HEK293 (cell line): ENCODE data around the gene FOXRED2.

Experiments
- GLIS2 ChIP-seq: fragments of 450-650 bp; formaldehyde crosslinking; IDR thresholded peaks from 2 replicates; pipeline ENCODE4 v1.5.1; 2016; ENCODE audit warnings: missing biosample characterization, missing genetic modification characterization
- OSR2 ChIP-seq: fragments of 450-650 bp; formaldehyde crosslinking; IDR thresholded peaks from 2 replicates; pipeline ENCODE4 v1.5.1; 2016; ENCODE audit warnings: missing biosample characterization, missing genetic modification characterization
- OVOL3 ChIP-seq: fragments of 450-650 bp; formaldehyde crosslinking; IDR thresholded peaks from 2 replicates; pipeline ENCODE4 v1.5.1; 2016; ENCODE audit warnings: missing biosample characterization, missing genetic modification characterization
- PRDM10 ChIP-seq: fragments of 450-650 bp; formaldehyde crosslinking; IDR thresholded peaks from 2 replicates; pipeline ENCODE4 v1.5.1; 2016; ENCODE audit warnings: missing biosample characterization, missing genetic modification characterization
- RBAK ChIP-seq: fragments of 450-650 bp; formaldehyde crosslinking; IDR thresholded peaks from 2 replicates; pipeline ENCODE4 v1.5.1; 2016; ENCODE audit warnings: missing biosample characterization, missing genetic modification characterization
- SETDB1 ChIP-seq: IDR thresholded peaks from one replicate; pipeline ENCODE4 v1.6.1; 2017; ENCODE audit warnings: mild to moderate bottlenecking, low read length, moderate library complexity, mixed read lengths; ENCODE audit not compliant: insufficient read length
- SP7 ChIP-seq: fragments of 450-650 bp; formaldehyde crosslinking; IDR thresholded peaks from 2 replicates; pipeline ENCODE4 v1.5.1; 2016; ENCODE audit warnings: missing biosample characterization, missing genetic modification characterization
- TRIM28 ChIP-seq: IDR thresholded peaks from 2 replicates; pipeline ENCODE4 v1.6.1; 2011; ENCODE audit warnings: low read length, control low read depth, borderline replicate concordance
- ZBTB10 ChIP-seq: fragments of 450-650 bp; formaldehyde crosslinking; IDR thresholded peaks from 2 replicates; pipeline ENCODE4 v1.5.1; 2016; ENCODE audit warnings: missing biosample characterization, missing genetic modification characterization
- ZBTB17 ChIP-seq: fragments of 450-650 bp; formaldehyde crosslinking; IDR thresholded peaks from 2 replicates; pipeline ENCODE4 v1.5.1; 2016; ENCODE audit warnings: missing biosample characterization, missing genetic modification characterization
- ZBTB44 ChIP-seq: fragments of 450-650 bp; IDR thresholded peaks from 2 replicates; pipeline ENCODE4 v1.5.1; 2018; ENCODE audit warnings: missing biosample characterization, mild to moderate bottlenecking, missing genetic modification characterization
- ZBTB48 ChIP-seq: fragments of 450-650 bp; formaldehyde crosslinking; IDR thresholded peaks from 2 replicates; pipeline ENCODE4 v1.5.1; 2016; ENCODE audit warnings: missing biosample characterization, missing genetic modification characterization
- ZFP69B ChIP-seq: fragments of 450-650 bp; formaldehyde crosslinking; IDR thresholded peaks from 2 replicates; pipeline ENCODE4 v1.5.1; 2016; ENCODE audit warnings: missing biosample characterization, missing genetic modification characterization
- ZNF121 ChIP-seq: fragments of 450-650 bp; formaldehyde crosslinking; IDR thresholded peaks from 2 replicates; pipeline ENCODE4 v1.5.1; 2016; ENCODE audit warnings: missing biosample characterization, missing genetic modification characterization
- ZNF155 ChIP-seq: fragments of 450-650 bp; formaldehyde crosslinking; IDR thresholded peaks from 2 replicates; pipeline ENCODE4 v1.5.1; 2016; ENCODE audit warnings: missing biosample characterization, missing genetic modification characterization
- ZNF324 ChIP-seq: fragments of 450-650 bp; formaldehyde crosslinking; IDR thresholded peaks from 2 replicates; pipeline ENCODE4 v1.5.1; 2016; ENCODE audit warnings: missing biosample characterization, missing genetic modification characterization
- ZNF391 ChIP-seq: fragments of 450-650 bp; formaldehyde crosslinking; IDR thresholded peaks from 2 replicates; pipeline ENCODE4 v1.5.1; 2016; ENCODE audit warnings: low read depth, missing biosample characterization, missing genetic modification characterization, borderline replicate concordance
- ZNF416 ChIP-seq: fragments of 450-650 bp; formaldehyde crosslinking; IDR thresholded peaks from 2 replicates; pipeline ENCODE4 v1.5.1; 2016; ENCODE audit warnings: missing biosample characterization, missing genetic modification characterization
- ZNF529 ChIP-seq: fragments of 450-650 bp; formaldehyde crosslinking; IDR thresholded peaks from 2 replicates; pipeline ENCODE4 v1.5.1; 2017; ENCODE audit warnings: missing genetic modification characterization, missing biosample characterization; ENCODE audit not compliant: insufficient replicate concordance
- ZNF549 ChIP-seq: fragments of 450-650 bp; IDR thresholded peaks from 2 replicates; pipeline ENCODE4 v1.5.1; 2018; ENCODE audit warnings: missing biosample characterization, missing genetic modification characterization, mild to moderate bottlenecking, inconsistent platforms, moderate library complexity
- ZNF555 ChIP-seq: fragments of 450-650 bp; formaldehyde crosslinking; conservative IDR thresholded peaks from 2 replicates; pipeline ENCODE4 v1.5.1; 2017; ENCODE audit warnings: missing biosample characterization, mild to moderate bottlenecking, missing genetic modification characterization, inconsistent platforms
- ZNF596 ChIP-seq: fragments of 450-650 bp; IDR thresholded peaks from 2 replicates; pipeline ENCODE4 v1.5.0; 2018; ENCODE audit warnings: missing biosample characterization, mild to moderate bottlenecking, missing genetic modification characterization, moderate library complexity
- ZNF701 ChIP-seq: fragments of 450-650 bp; formaldehyde crosslinking; IDR thresholded peaks from 2 replicates; pipeline ENCODE4 v1.5.1; 2016; ENCODE audit warnings: missing biosample characterization, missing genetic modification characterization
- ZNF747 ChIP-seq: fragments of 450-650 bp; formaldehyde crosslinking; IDR thresholded peaks from 2 replicates; pipeline ENCODE4 v1.5.1; 2016; ENCODE audit warnings: missing biosample characterization, missing genetic modification characterization
- ZSCAN18 ChIP-seq: fragments of 450-650 bp; formaldehyde crosslinking; IDR thresholded peaks from 2 replicates; pipeline ENCODE4 v1.5.1; 2016; ENCODE audit warnings: missing biosample characterization, missing genetic modification characterization
- ZSCAN23 ChIP-seq: fragments of 450-650 bp; formaldehyde crosslinking; IDR thresholded peaks from 2 replicates; pipeline ENCODE4 v1.5.1; 2016; ENCODE audit warnings: missing biosample characterization, missing genetic modification characterization
- TF ChIP-seq, protein P1 (sequence below): fragments of 450-650 bp; formaldehyde crosslinking; IDR thresholded peaks from 2 replicates; pipeline ENCODE4; 2016; ENCODE audit warnings: missing biosample characterization, missing genetic modification characterization
- TF ChIP-seq, protein P2 (sequence below): fragments of 450-650 bp; formaldehyde crosslinking; IDR thresholded peaks from 2 replicates; pipeline ENCODE4 v1.5.1; 2016; ENCODE audit warnings: missing biosample characterization, missing genetic modification characterization

Gene FOXRED2

GRCh38 chr22:36461665-36462649 lies 44.9 kb downstream of the FOXRED2 start (continued):
- TF ChIP-seq, protein P1, sequence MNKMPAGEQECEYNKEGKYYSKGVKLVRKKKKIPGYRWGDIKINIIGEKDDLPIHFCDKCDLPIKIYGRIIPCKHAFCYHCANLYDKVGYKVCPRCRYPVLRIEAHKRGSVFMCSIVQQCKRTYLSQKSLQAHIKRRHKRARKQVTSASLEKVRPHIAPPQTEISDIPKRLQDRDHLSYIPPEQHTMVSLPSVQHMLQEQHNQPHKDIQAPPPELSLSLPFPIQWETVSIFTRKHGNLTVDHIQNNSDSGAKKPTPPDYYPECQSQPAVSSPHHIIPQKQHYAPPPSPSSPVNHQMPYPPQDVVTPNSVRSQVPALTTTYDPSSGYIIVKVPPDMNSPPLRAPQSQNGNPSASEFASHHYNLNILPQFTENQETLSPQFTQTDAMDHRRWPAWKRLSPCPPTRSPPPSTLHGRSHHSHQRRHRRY = no peak
- TF ChIP-seq TRIM28 = no peak
- TF ChIP-seq ZNF701 (tag by site-specific recombination) = no peak
- peak; percentile 76 for TF ChIP-seq OSR2 (tag by site-specific recombination)
- TF ChIP-seq ZNF747 (tag by site-specific recombination) = no peak
- TF ChIP-seq ZSCAN23 (tag by site-specific recombination) = no peak
- no peak for TF ChIP-seq ZNF549 (tag by site-specific recombination)
- peak; percentile 85 for TF ChIP-seq SP7
- TF ChIP-seq ZBTB17 (tag by site-specific recombination) = peak; percentile 83
- 0 out of 2 replicates have a peak, but pooled peaks have one; percentile 17 for TF ChIP-seq ZBTB10 (tag by site-specific recombination)
- TF ChIP-seq ZNF155 (tag by site-specific recombination) = no peak
- peak; percentile 91 for TF ChIP-seq ZBTB48
- TF ChIP-seq ZNF555 = no peak
- no peak for TF ChIP-seq ZBTB44 (tag by site-specific recombination)
- no peak for TF ChIP-seq OVOL3
- TF ChIP-seq ZFP69B (tag by site-specific recombination) = peak; percentile 96
- no peak for TF ChIP-seq ZNF324 (tag by site-specific recombination)
- TF ChIP-seq ZNF391 (tag by site-specific recombination) = no peak
- TF ChIP-seq, protein P2, sequence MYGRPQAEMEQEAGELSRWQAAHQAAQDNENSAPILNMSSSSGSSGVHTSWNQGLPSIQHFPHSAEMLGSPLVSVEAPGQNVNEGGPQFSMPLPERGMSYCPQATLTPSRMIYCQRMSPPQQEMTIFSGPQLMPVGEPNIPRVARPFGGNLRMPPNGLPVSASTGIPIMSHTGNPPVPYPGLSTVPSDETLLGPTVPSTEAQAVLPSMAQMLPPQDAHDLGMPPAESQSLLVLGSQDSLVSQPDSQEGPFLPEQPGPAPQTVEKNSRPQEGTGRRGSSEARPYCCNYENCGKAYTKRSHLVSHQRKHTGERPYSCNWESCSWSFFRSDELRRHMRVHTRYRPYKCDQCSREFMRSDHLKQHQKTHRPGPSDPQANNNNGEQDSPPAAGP (tag by site-specific recombination) = peak; percentile 88
- TF ChIP-seq PRDM10 = peak; percentile 85
- no peak for TF ChIP-seq RBAK (tag by site-specific recombination)
- no peak for TF ChIP-seq ZNF121 (tag by site-specific recombination)
- TF ChIP-seq SETDB1 = no peak
- TF ChIP-seq ZSCAN18 (tag by site-specific recombination) = no peak
- TF ChIP-seq ZNF529 (tag by site-specific recombination) = no peak
- no peak for TF ChIP-seq ZNF596
- TF ChIP-seq ZNF416 (tag by site-specific recombination) = no peak
- peak; percentile 66 for TF ChIP-seq GLIS2 (tag by site-specific recombination)
